Neural cell (in vitro differentiated cells): ENCODE data around the gene STT3B.
"Not testable (repeated sequence)": the region's sequence is repeated elsewhere in the genome, so short reads cannot be mapped to it uniquely, and the experiment has no call there.

ENCODE experiments used
- CTCF ChIP-seq: fragments of 450-650 bp; IDR thresholded peaks from 2 replicates; pipeline ENCODE4 v1.5.1; 2014; ENCODE audit warnings: antibody characterized with exemption, mild to moderate bottlenecking, moderate library complexity; ENCODE audit not compliant: poor library complexity, severe bottlenecking
- EP300 ChIP-seq: fragments of 450-650 bp; conservative IDR thresholded peaks from 2 replicates; pipeline ENCODE4 v1.6.1; 2014; ENCODE audit warnings: antibody characterized with exemption, mild to moderate bottlenecking, moderate library complexity; ENCODE audit not compliant: poor library complexity, severe bottlenecking
- EZH2 ChIP-seq: fragments of 200-600, 300-800 bp; shearing (Covaris generic), sonication (generic); IDR thresholded peaks from 2 replicates; pipeline ENCODE4 v1.6.1; 2014; ENCODE audit warnings: antibody characterized with exemption, low read length, borderline replicate concordance, mild to moderate bottlenecking; ENCODE audit not compliant: insufficient read depth, poor library complexity, severe bottlenecking
- POLR2AphosphoS5 ChIP-seq: IDR thresholded peaks from 2 replicates; pipeline ENCODE4 v1.6.1; 2012
- RAD21 ChIP-seq: fragments of 450-650 bp; conservative IDR thresholded peaks from 2 replicates; pipeline ENCODE4 v1.6.1; 2014; ENCODE audit warnings: antibody characterized with exemption, mild to moderate bottlenecking, moderate library complexity
- SMC3 ChIP-seq: fragments of 450-650 bp; conservative IDR thresholded peaks from 2 replicates; pipeline ENCODE4 v1.6.1; 2014; ENCODE audit warnings: antibody characterized with exemption, mild to moderate bottlenecking, moderate library complexity; ENCODE audit not compliant: poor library complexity
- TAF1 ChIP-seq: IDR thresholded peaks from 2 replicates; pipeline ENCODE4 v1.6.1; 2012; ENCODE audit warnings: low read depth
- TF ChIP-seq, protein P1 (sequence below): IDR thresholded peaks from 2 replicates; pipeline ENCODE4 v1.6.1; 2012; ENCODE audit warnings: borderline replicate concordance

GRCh38 chr3:31605333-31605732, 72.6 kb downstream of the STT3B start:
- not testable (repeated sequence) for TF ChIP-seq CTCF, RAD21, POLR2AphosphoS5, EZH2, TAF1, EP300, SMC3
- TF ChIP-seq, protein P1, sequence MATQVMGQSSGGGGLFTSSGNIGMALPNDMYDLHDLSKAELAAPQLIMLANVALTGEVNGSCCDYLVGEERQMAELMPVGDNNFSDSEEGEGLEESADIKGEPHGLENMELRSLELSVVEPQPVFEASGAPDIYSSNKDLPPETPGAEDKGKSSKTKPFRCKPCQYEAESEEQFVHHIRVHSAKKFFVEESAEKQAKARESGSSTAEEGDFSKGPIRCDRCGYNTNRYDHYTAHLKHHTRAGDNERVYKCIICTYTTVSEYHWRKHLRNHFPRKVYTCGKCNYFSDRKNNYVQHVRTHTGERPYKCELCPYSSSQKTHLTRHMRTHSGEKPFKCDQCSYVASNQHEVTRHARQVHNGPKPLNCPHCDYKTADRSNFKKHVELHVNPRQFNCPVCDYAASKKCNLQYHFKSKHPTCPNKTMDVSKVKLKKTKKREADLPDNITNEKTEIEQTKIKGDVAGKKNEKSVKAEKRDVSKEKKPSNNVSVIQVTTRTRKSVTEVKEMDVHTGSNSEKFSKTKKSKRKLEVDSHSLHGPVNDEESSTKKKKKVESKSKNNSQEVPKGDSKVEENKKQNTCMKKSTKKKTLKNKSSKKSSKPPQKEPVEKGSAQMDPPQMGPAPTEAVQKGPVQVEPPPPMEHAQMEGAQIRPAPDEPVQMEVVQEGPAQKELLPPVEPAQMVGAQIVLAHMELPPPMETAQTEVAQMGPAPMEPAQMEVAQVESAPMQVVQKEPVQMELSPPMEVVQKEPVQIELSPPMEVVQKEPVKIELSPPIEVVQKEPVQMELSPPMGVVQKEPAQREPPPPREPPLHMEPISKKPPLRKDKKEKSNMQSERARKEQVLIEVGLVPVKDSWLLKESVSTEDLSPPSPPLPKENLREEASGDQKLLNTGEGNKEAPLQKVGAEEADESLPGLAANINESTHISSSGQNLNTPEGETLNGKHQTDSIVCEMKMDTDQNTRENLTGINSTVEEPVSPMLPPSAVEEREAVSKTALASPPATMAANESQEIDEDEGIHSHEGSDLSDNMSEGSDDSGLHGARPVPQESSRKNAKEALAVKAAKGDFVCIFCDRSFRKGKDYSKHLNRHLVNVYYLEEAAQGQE = not testable (repeated sequence)
